ENCODE data around the gene TFAP2A.

Gene TFAP2A

DNA sequence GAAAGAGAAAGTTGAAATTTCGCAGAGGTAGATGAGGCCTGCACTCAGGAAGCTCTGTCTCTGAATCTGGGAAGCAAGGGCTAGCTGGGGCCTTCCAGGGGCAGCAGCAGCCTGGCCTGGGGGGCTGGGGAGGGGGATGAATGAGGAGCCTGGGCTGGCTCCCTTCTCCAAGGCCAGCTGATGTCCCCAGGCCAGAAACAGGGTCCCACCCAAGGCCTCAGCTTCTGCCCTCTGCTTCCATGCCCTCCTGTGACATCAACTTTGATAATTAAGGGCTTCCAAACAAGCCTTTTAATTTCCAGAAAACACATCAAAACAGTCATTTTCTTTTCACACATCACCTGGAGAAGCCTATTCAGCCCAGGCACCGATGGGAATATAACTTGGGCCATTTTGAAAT lies 15.4 kb downstream of the TFAP2A start:
- DNase-seq (ENCODE audit: low spot score), result no peak

DNA sequence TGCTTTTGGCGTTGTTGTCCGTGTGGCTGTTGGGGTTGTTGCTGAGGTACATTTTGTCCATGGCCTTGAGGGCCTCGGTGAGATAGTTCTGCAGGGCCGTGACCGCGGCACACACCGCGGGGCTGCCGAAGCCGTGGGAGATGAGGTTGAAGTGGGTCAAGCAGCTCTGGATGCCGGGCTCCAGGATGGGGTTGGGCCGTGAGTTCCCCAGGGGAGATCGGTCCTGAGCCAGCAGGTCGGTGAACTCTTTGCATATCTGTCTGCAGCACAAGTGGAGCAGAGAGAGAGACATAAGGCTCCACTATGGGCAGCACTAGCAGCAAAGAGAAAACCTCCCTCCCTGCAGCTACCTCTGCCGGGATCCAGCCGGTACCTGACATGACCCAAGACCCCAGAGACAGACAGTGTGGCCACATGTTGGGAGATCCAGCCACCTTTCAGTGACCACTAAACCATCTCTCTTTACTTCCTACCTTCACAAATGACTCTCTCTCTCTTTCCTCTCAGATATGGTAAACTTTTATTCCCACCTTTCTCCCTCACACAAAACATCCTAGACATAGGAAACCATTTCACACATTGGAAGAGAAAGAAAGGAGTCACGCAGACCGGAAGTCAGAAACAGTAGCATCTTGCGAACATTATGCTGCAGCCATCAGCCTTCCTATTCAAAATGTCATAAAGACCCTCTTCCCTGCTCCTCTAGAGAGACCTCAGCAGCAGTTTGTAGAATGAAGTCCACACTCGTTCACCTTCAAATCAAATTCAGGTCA lies 16.2 kb downstream of the TFAP2A start:
- DNase-seq (ENCODE audit: low spot score), result no peak

DNA sequence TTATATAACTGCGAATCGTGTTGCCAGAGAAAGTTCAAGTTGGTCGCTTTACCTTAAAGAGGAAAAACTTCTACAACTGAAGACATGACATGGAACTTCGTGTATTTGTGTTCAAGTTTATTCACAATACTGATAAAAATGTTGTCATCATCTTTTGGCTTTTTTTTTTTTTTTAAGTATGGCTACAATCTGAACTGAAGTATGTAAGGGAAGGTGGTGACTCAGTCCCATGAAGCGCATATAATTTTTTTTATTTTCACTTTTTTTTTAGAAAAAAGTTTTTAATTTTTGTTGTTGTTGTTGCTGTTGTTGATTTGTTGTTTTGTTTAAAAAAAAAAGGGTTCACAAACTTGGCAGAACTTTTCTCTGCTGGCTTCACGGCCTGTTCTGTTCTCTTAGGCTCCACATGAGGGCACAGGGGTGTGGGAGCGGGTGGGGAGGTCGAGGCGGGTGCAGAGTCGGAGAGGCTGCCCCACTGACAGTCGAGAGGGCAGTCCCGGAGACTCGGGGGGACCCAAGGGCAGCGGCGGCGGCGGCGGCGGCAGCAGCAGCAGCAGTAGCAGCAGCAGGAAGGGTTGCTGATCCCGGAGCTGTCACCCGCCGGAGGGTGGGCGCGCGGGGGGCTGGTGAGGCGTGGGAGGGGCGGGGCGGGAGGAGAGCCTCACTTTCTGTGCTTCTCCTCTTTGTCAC lies 17.0 kb downstream of the TFAP2A start:
- no peak for DNase-seq (ENCODE audit: low spot score)

DNA sequence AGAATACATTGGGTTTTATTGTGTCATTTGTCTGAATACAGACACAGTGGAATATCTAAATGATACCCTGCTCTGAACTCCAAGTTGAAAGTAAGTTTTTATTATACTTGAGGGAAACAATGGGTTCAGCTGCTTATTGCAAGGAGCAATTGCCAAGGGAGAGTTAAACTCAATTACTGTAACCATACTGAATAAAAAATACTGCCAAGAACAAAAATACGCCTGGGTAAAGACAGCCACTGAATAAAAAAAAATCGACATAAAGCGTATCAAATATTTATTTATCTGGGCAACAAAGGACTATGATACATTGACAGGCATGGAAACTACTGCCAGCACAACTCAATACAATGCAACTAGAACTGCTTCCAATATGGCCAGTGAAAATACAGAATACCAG lies 18.1 kb downstream of the TFAP2A start:
- DNase-seq (ENCODE audit: low spot score), result no peak

DNA sequence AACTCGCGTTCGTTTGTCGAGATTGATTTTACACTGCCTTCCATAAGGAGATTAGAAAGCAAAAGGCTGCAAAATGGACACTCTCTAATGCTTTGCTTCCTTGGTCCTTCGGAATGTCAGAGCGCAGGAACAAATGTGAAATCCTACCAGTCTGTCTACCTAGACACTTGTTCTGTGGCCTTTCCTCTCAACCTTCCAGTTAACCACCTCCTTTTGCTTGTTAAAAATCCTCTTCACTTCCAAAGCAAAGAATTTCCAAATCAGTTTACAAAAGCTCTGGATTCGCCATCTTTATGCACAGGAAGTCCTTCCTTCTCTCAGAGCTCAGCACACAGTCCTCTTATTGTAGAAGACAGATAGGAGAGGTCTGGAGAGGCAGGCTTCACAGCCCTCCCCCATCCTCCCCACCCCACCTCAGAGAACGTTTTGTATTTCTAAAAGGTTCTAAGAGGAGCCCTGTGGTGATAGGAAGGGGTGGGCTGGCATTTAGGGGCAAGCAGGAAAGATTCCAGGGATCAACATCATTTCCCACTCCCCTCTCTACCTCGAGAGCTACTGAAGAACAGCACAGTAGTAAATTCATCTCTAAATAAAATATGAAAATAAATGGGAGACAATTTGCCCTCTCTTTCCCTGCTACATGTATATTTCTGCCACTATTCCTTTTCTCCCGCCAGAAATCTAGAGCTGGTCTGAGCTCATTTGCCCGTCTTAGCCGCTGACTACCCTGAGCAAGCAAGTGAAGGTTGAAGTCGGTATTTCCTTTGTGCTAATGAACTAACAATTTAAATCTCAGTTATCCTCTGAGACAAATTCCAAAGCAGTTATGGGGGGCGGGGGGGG lies 18.9 kb downstream of the TFAP2A start:
- no peak for DNase-seq (ENCODE audit: low spot score)

DNA sequence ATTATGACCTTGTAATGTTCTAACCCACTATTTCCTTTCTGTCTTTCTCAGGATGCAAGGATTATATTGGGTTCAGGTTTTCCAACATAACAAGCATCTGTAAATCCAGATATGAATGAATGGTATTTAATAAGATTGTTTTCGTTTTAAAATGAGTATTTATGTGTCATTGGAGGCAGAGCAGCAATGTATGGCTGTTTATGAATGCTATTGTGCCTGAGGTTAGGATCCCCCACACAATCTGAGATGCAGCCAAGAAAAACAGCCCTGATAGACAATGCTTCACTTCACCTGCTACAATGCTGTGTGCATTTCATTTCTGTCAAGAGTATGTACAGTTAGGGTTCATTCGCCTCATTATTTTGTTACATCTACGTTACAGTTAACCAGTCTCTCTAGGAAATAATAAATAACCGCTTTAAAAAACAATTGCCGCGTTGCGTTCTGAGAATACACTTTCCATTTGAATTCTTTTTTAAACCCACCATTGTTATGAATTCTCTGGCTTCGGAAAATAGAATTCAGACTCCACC lies 19.6 kb downstream of the TFAP2A start:
- no peak for DNase-seq (ENCODE audit: low spot score)

DNA sequence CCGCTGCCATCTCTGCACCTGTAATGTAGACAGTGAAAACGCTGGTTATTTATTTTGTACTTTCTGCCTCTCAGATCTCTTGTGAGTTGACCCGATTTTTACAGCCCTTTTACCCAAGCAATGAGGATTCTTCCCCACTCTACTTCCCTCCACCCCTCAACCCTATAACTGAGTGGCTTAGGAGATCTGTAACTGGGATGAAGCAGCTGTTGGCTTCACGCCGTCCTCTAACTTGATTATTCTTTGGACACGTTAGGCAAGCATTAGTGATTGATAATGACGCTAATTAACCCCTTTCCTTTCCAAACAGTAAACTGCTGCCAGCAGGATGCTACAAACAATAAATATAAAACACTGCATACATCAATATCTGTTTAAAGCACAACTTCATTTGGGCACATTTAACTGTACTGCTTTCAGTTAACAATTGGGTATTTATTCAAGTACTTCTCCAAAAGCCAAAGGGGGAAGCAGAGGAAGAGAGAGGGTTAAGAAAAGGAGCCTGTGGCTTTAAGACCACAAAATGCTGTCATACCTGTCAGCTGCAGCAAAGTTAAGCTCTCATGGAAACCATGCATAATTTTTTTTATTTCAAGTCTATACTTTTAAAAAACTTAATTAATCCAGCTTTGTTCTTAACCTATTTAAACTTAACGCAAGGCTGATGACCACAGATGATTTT lies 21.2 kb downstream of the TFAP2A start:
- DNase-seq (ENCODE audit: low spot score), result no peak

DNA sequence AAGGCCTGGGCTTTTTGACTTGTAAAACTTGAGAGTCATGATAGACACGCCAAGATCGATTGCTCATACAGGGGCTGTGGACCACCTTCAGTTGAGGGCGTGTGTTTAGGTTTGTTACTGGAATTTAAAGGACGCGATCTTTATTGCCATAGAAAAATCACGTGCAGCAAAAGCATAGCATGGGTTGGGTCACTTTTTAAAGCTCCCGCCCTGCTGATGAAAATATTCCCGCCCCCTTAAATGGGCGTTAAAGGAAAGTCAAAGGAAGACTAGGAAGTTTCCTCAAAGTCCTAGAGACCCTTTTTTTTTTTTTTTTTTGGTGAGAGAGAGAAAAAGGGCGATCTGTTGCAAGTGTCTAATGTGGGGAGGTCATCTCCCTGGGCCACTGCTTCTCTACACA lies 23.1 kb downstream of the TFAP2A start:
- DNase-seq (ENCODE audit: low spot score), result no peak

DNA sequence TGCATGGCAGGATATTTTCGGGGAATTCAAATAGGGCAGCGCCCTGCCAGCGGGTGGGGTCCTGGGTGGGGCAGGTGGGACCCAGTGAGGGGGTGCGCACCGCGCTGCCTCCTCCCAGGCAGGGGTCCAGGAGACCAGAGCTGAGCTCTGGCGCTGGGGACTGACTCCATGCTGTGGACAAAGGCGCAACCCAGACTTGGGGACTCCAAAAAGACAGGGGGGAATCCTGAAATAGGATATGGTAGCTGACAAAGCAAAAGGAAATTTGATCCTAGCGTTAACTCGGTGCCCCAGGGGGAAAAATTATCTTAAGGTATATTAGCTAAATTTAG lies 23.6 kb downstream of the TFAP2A start:
- no peak for DNase-seq (ENCODE audit: low spot score)

DNA sequence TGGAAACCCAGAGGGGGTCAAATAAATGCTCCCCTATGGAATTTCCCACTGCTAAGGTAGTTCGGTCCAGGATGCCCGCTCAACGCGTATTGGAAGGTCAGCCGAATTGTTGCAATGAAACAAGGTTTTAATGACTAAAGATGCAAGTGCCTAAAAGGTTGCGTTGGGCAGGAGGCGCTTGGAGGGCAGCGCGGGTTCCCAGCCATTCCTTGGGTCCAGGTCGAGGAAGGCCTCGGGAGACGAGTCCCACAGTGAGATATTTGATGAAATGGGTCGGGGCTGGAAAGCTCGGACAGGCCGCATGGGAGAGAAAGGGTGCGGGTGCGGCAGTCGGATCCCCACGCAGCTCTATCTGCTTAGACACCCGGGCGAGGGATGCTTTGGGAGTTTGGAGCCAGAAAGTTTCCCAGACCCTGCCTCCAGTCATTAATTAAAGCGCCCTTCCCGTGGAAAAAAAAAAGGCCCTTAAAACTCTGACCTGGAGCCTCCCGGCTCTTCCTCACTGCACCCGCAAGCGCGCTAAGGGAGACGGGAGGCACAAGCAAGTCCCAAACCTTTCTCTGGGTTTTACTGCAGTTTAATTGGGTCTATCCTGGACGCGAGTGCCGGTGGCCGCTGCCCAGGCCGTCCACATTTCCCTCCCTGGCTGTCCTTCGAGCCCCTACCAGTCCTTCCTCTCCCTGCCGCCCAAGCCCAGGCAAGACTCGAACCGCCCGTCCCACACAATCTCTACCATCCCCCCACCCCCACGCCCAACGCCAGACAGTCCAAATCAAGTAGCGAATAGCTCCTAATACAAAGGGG lies 24.2 kb downstream of the TFAP2A start:
- no peak for DNase-seq (ENCODE audit: low spot score)

DNA sequence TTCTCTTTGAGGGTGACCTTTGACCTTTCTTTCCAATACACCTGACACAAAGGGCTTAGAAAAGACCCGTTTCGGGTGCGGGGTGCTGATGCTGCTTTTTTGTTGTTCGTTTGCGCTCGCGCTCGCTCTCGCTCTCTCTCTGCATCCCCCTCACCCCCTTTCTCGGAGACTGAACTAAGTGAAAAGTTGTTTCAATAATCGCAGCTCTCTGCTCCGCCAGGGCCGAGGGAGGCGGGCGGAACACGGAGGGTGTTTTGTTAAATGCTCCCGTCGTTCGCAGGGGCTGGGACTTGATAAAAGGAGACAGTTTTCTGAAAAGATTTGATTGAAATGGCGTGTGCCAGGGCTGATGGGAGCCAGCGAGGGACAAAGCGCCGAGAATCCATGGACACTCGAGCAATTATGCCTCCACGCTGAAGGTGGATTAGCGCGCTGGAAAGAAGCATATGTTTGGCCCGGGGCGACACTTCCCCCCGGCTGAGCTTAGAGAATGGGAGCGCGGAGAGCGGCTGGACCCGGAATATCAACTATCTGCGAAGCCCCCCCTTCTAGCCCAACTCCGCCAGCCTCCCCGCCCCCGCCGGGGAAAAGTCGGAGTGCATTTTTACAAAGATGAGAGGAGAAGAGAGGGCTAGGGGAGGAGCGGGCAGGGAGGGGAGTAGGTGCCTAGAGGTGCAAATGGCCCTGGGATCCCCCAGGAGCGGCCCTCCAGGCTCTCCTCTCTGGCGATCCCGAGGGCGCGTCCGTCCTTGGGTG lies 25.0 kb downstream of the TFAP2A start:
- no peak for DNase-seq (ENCODE audit: low spot score)

DNA sequence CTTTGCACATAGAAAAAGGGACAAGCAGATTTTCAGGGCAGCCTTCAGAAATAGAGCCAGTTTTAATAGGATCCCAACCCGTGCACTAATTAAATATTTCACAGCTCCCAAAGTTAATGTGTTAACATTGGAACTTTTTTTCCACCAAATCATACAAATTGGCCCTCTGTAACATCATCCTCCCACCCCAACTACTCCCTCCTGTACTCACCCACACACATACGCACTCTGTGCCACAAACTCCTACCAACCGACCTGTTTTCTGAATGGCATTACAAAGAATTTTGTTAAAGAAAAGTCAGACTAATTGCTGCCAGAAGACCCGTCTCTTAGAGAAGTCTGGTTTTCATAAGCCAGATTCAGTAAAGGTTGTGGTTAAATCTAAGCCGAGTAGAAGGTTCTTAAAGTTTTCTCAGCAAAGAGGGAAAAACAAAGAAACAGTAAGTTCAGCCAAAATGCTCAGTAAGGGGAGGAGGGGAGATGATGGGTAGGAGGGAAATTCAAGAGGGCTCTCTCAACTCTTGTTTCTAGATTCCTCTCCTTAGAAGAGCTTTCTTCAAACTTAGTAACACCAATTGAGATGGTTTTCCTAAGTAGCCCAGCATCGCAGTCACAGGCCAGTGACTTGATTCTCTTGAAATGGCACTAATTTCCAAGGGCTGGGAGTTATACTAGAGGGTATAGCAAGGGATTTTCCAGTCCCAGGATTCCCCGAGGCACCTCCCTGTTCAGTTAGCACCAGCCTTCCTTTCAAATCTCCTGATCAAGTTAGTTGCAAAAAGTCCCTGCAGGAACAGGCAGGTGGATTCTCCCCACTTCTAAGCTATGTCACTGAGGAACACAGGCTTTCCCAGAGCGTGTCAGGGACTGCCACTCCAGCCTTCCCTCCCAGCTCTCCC lies 27.9 kb downstream of the TFAP2A start:
- DNase-seq (ENCODE audit: low spot score), result no peak

DNA sequence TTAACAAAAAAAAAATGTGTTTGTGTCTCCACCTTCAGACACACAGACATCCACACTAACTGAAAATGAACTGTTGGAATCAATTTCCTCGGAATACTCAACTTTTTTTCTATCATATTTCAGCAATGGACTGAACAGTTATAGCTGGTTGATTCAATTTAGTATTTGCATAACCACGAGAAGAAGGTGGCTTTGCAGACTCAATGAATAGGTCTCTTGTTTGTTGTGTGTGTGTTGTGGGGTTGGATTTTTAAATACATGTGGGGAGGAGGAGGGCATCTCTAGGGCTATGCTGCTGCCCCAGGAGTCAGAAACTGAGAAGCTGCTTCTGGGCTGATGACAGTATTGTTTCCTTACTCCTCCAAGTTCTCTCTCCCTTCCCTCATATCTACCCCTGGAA lies 28.7 kb downstream of the TFAP2A start:
- DNase-seq (ENCODE audit: low spot score), result no peak

DNA sequence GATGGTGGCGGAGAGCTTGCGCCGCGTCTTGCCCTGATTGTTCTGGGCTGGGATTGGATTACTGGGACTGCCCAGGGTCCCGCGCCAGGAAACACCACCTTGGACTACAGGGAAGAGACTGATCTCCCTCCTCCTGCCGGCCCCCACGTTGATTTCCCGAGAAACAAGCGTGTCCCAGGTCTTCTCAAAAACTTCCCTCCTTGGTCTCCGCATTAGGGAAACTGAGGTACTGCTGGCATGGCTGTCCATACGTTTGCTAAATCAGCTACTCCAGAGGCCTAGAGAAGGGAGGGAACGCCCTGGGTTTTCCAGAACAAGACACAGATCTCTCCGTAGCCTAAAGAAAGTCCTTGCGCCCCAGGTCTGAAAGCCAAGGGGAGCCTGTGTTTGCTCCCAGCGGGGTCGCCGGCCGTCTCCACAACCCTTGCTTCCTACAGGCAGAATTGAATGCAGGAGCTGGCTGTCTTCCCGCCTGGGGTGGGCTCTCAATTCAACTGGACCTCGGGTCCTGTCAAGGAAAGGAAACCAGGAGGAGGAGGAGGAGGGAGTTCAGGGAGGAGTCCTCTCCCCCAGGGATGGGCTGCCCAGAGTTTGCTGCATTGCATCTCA lies 29.2 kb downstream of the TFAP2A start:
- DNase-seq (ENCODE audit: low spot score), result no peak

DNA sequence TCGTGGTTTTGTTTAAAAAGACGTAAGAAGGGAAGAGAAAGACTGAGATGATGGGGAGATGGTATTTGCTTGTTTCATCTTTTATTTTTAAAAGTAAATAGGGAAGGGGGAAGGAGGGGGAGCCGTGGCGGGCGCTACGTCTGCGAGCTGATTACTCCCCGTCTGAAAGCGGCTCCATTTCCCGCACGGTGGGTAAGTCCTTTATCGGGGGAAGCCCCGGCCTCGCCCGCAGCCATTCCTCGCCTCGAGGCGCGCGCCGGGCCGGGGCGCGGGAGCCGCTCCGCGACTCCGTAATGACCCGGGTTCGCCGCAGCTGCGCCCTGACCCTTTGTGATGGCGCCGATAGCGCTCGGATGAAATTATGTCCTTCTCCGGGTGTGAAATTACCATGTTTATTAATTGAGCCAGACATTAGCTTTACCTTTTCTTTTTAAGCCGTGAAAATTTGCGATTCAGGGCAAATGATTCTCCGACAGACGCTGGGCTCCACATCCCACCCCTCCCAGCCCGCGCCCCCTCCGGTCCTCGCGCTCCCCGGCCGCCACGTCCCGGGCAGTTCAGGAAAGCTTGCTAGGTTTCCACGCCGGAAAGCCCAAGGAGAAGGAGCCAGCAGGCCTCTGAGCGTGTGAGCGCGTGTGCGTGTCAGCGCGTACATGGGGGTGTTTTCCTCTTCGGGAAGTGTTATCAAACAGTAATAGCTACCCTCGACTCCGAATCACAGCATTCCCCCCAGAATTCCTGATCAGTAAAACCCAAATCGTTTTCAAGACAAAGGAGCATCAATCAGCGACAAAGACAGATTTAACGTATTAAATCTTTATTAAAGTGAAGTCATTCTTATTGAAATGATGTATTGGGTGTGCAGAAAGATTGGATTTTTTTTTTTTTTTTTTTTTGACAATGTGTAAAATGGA lies 30.0 kb downstream of the TFAP2A start:
- no peak for DNase-seq (ENCODE audit: low spot score)

DNA sequence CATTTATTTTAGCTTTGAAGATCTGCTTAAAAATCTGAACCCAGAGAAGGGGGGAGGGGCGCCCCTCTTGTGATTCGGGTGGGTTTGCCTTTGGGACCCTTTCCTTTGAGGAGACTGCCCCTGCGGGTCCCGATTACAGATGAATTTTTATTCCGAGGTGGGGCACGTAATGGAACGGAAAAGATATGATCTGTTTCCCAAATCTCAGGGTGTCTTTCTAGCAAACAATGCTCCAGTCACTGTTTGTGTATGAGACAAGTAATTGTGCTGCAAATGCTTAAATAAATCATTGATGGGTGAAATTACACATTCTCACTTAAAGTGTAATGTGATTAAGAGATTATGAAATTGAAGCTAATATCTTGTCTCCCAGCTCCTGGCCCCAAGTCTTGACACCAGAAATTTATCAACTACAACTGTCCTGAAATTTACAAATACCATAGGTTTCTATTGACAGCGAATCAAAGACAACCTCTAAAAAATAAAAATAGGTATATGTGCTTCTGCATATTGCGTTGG lies 30.7 kb downstream of the TFAP2A start:
- DNase-seq (ENCODE audit: low spot score), result no peak

DNA sequence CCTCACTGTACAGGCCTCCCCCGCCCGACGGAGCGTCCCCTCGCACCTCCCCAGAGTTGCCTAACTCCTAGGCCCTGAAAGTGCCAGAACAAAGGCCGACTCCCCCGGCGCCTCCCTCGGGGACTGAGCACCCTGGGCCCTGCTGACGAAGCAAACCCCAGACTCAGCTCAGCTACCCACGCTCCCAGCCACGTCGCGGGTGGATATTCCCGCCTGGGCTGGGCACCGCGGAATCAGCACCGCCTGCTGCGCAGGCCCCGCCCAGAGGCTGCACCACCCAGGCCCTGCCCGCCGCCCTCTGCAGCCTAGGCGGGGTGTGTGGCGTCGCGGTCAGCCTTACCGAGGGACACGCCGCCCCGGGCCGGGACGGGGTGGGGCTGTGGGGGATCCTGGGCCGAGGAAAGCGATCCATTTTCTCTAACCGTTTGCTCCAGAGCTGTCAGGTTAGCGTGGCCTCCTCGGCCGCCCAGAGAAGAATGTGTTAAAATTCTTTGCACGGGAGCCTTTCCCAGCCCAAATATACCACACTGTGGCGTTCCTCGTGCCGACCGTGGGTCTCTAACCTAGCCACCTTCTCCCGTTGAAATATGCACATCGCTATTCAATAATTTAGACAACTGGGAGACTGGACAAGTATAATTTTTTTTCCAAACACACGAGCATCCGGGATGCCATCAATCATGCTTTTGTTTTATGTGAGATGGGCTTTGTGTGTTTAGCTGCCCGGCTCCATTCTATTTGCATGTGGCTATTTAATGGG lies 31.4 kb downstream of the TFAP2A start:
- no peak for DNase-seq (ENCODE audit: low spot score)

Data from germinal center (tissue), 1 donor.